ENCODE data around the gene MAPKBP1. TPM values are rescaled to one million over a fixed set of nuclear protein-coding genes. Genes with fewer than 3 reads are reported as not detected.

Gene MAPKBP1
- total and polyA plus RNA-seq, 7 experiments from 2014 or later = 3.0 to 44.7 (median 37.2) TPM

GRCh38 chr15:41773332-41773728 lies 954 bp upstream of the MAPKBP1 start:
- Mint-ChIP-seq H3K27me3 (no peaks in the 10 kb centered on the region), H3K9me3 (peaks cover 0 to 5% (median 0%) of the 10 kb centered on the region in 11 donors), H3K36me3 (no peaks in the 10 kb centered on the region), H3K4me3 (peak overlapping the region; percentile 32 to 97 (median 95)), H3K27ac (peak overlapping the region; percentile 88 to 97 (median 94)), H3K4me1 (peaks cover 33 to 57% (median 51%) of the 10 kb centered on the region in 7 donors)
- H3K4me3 ChIP-seq (ENCODE audit: low read length) = no peak overlapping the region
- intact Hi-C loops (cut with micrococcal nuclease) = loop anchor here (5.0 to 10.0 kb wide), 4 partner anchors 81 to 869 kb away; no protein-coding TSS in a partner anchor
- peaks cover 0 to 5% (median 0%) of the 10 kb centered on the region in 3 experiments for H3K36me3 ChIP-seq (ENCODE audit: control insufficient read depth in 2 of 3, insufficient read depth in 3 of 3, low read length in 3 of 3)
- ATAC-seq (no peak), DNase-seq (no peak)
- H3K27ac ChIP-seq (ENCODE audit: low read depth, low read length) = peak overlapping the region; percentile 73
- CTCF ChIA-PET = interaction anchor here (0.6 to 8.9 kb wide), 30 partner anchors 10 to 869 kb away, joined by 3 to 180 read pairs (median 5); partner anchors contain the start of genes EHD4 and SPTBN5
- H3K4me1 ChIP-seq (ENCODE audit: control insufficient read depth in 2 of 2, insufficient read depth in 2 of 2, low read length in 2 of 2) = peaks cover 33 to 36% of the 10 kb centered on the region in 2 donors
- H3K27me3 ChIP-seq (ENCODE audit: control insufficient read depth in 2 of 2, insufficient read depth in 2 of 2, low read length in 2 of 2) = no peaks in the 10 kb centered on the region
- POLR2A ChIA-PET = interaction anchor here (0.5 to 4.1 kb wide), 21 partner anchors 10 to 1017 kb away, joined by 3 to 41 read pairs (median 5); partner anchors contain the start of genes EHD4, GANC, JMJD7 and MGA
- H3K9me3 ChIP-seq (ENCODE audit: control insufficient read depth in 2 of 3, low read length in 3 of 3) = no peaks in the 10 kb centered on the region

DNA sequence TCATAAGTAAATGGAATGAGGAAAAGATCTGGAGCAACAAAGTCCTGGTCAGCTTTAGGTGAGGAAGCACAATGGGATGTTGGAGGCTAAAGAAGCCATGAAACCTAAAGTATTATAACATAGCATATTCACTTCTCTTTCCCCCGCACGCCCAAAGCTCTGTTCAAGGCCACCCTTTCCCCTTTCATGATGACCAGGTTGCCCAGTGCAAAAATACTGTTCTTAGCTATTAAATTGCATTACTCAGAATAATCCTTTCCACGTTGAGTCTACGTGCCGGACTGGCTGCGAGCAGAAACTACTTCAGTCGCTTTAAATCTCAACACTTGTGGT lies 589 bp upstream of the MAPKBP1 start:
- CTCF ChIA-PET = interaction anchor here (0.6 to 8.9 kb wide), 29 partner anchors 10 to 1455 kb away, joined by 3 to 180 read pairs (median 5); partner anchors contain the start of genes EHD4 and SPTBN5
- H3K4me1 Mint-ChIP-seq = peaks cover 33 to 60% (median 55%) of the 10 kb centered on the region in 7 donors
- POLR2A ChIA-PET = interaction anchor here (0.6 to 4.1 kb wide), 23 partner anchors 10 to 1017 kb away, joined by 3 to 41 read pairs (median 5); partner anchors contain the start of genes EHD4, GANC, JMJD7 and MGA
- H3K36me3 ChIP-seq (ENCODE audit: control insufficient read depth in 2 of 3, insufficient read depth in 3 of 3, low read length in 3 of 3) = peaks cover 0 to 5% (median 0%) of the 10 kb centered on the region in 3 experiments
- no peaks in the 10 kb centered on the region for H3K27me3 Mint-ChIP-seq
- peak overlapping the region; percentile 73 for H3K27ac ChIP-seq (ENCODE audit: low read depth, low read length)
- no peaks in the 10 kb centered on the region for H3K36me3 Mint-ChIP-seq
- H3K27ac Mint-ChIP-seq = peak overlapping the region; percentile 88 to 97 (median 94)
- H3K4me3 Mint-ChIP-seq = peak overlapping the region; percentile 86 to 97 (median 95)
- DNase-seq = no peak
- H3K4me1 ChIP-seq (ENCODE audit: control insufficient read depth in 2 of 2, insufficient read depth in 2 of 2, low read length in 2 of 2) = peaks cover 36% of the 10 kb centered on the region in 2 donors
- peak overlapping the region; percentile 93 for H3K4me3 ChIP-seq (ENCODE audit: low read length)
- no peaks in the 10 kb centered on the region for H3K9me3 ChIP-seq (ENCODE audit: control insufficient read depth in 2 of 3, low read length in 3 of 3)
- no peak for ATAC-seq
- H3K9me3 Mint-ChIP-seq = peaks cover 0 to 5% (median 0%) of the 10 kb centered on the region in 11 donors
- intact Hi-C loops (cut with micrococcal nuclease) = loop anchor here (1.0 to 10.0 kb wide), 24 partner anchors 17 to 966 kb away; partner anchors contain the start of genes JMJD7 (in 2 of the 2), RPAP1 (in 2 of the 2), CHAC1 (in 1 of the 2) and DNAJC17 (in 1 of the 2)
- H3K27me3 ChIP-seq (ENCODE audit: control insufficient read depth in 2 of 2, insufficient read depth in 2 of 2, low read length in 2 of 2) = no peaks in the 10 kb centered on the region

DNA sequence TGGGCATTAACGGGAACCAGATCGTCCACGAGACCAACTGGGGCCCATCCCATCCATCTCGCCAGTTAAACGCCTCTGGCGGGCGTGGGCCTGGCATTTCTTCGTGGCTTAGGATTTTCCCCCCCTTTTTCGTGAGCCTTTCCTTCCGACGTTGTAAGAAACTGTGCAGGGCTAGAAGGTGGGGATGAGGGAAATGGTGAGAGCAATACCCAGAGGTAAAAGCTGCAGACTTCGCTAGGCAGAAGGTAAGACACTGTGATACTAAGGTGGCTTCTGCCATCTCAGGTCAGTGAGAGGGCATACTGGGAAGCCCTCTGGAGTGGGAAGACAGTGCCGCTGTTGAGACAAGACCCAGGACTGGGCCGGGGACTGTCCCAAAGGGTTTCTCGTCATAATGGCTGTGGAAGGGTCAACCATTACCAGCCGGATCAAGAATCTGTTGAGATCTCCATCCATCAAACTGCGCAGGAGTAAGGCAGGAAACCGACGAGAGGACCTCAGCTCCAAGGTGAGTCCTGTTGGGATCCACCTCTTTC lies 666 bp downstream of the MAPKBP1 start:
- no peak for ATAC-seq
- Mint-ChIP-seq H3K27ac (peak overlapping the region; percentile 87 to 97 (median 93)), H3K27me3 (no peaks in the 10 kb centered on the region), H3K4me3 (peak overlapping the region; percentile 86 to 97 (median 95)), H3K4me1 (peaks cover 40 to 71% (median 66%) of the 10 kb centered on the region in 7 donors), H3K9me3 (peaks cover 0 to 5% (median 0%) of the 10 kb centered on the region in 11 donors), H3K36me3 (peaks cover 0 to 6% (median 0%) of the 10 kb centered on the region in 5 donors)
- no peaks in the 10 kb centered on the region for H3K27me3 ChIP-seq (ENCODE audit: control insufficient read depth in 2 of 2, insufficient read depth in 2 of 2, low read length in 2 of 2)
- H3K36me3 ChIP-seq (ENCODE audit: control insufficient read depth in 2 of 3, insufficient read depth in 3 of 3, low read length in 3 of 3) = peaks cover 0 to 5% (median 0%) of the 10 kb centered on the region in 3 experiments
- peaks cover 36 to 37% of the 10 kb centered on the region in 2 donors for H3K4me1 ChIP-seq (ENCODE audit: control insufficient read depth in 2 of 2, insufficient read depth in 2 of 2, low read length in 2 of 2)
- CTCF ChIA-PET = interaction anchor here (1.1 to 8.9 kb wide), 17 partner anchors 9 to 871 kb away, joined by 3 to 180 read pairs (median 6); partner anchors contain the start of genes EHD4 and SPTBN5
- POLR2A ChIA-PET = interaction anchor here (1.0 to 4.1 kb wide), 16 partner anchors 9 to 162 kb away, joined by 3 to 41 read pairs (median 6); partner anchors contain the start of gene JMJD7
- no peaks in the 10 kb centered on the region for H3K9me3 ChIP-seq (ENCODE audit: control insufficient read depth in 2 of 3, low read length in 3 of 3)
- peak overlapping the region; percentile 93 for H3K4me3 ChIP-seq (ENCODE audit: low read length)
- intact Hi-C loops (cut with micrococcal nuclease) = loop anchor here (1.0 to 10.0 kb wide), 24 partner anchors 16 to 968 kb away; partner anchors contain the start of genes JMJD7 (in 2 of the 2), RPAP1 (in 2 of the 2), CHAC1 (in 1 of the 2) and DNAJC17 (in 1 of the 2)
- DNase-seq = no peak
- peak overlapping the region; percentile 73 for H3K27ac ChIP-seq (ENCODE audit: low read depth, low read length)

DNA sequence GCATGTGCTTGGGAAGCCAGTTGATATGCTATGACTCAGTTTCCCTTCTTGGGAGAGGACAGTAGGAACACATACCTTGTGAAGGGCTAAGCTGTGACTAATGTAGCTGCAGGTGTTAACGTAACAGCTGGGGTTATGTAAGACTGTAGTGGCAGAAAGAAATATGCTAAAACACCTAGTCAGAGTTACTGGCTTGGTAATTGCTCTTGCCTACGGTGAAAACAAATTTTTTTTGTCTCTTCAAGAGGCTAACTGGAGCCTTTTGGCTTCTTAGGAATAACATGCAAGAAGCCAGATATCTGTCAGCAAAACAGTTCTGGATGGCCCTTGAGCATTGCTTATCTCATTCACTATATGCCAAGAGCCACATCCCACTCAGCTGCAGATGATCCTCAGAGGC lies 1.4 kb downstream of the MAPKBP1 start:
- H3K27me3 Mint-ChIP-seq = no peaks in the 10 kb centered on the region
- peaks cover 0 to 8% (median 0%) of the 10 kb centered on the region in 5 donors for H3K36me3 Mint-ChIP-seq
- no peak for ATAC-seq
- peaks cover 36 to 41% of the 10 kb centered on the region in 2 donors for H3K4me1 ChIP-seq (ENCODE audit: control insufficient read depth in 2 of 2, insufficient read depth in 2 of 2, low read length in 2 of 2)
- peaks cover 0 to 5% (median 0%) of the 10 kb centered on the region in 3 experiments for H3K36me3 ChIP-seq (ENCODE audit: control insufficient read depth in 2 of 3, insufficient read depth in 3 of 3, low read length in 3 of 3)
- H3K27me3 ChIP-seq (ENCODE audit: control insufficient read depth in 2 of 2, insufficient read depth in 2 of 2, low read length in 2 of 2) = no peaks in the 10 kb centered on the region
- peak overlapping the region; percentile 86 to 97 (median 95) for H3K4me3 Mint-ChIP-seq
- H3K27ac ChIP-seq (ENCODE audit: low read depth, low read length) = no peak overlapping the region
- intact Hi-C loops (cut with micrococcal nuclease) = loop anchor here (2.0 to 10.0 kb wide), 2 partner anchors 15 to 871 kb away; no protein-coding TSS in a partner anchor
- H3K9me3 ChIP-seq (ENCODE audit: control insufficient read depth in 2 of 3, low read length in 3 of 3) = no peaks in the 10 kb centered on the region
- ChIA-PET POLR2A (interaction anchor here (1.2 to 4.1 kb wide), 4 partner anchors 26 to 127 kb away, joined by 3 to 41 read pairs (median 4); no protein-coding TSS in a partner anchor), CTCF (interaction anchor here (4.3 to 8.9 kb wide), 3 partner anchors 36 to 127 kb away, joined by 25 to 180 read pairs (median 90); partner anchors contain the start of gene SPTBN5)
- no peak for DNase-seq
- H3K27ac Mint-ChIP-seq = peak overlapping the region in 5 of 9 donors; percentile 25 to 94 (median 92)
- H3K4me3 ChIP-seq (ENCODE audit: low read length) = peak overlapping the region; percentile 93
- peaks cover 43 to 78% (median 73%) of the 10 kb centered on the region in 7 donors for H3K4me1 Mint-ChIP-seq
- peaks cover 0 to 5% (median 0%) of the 10 kb centered on the region in 11 donors for H3K9me3 Mint-ChIP-seq

GRCh38 chr15:41777421-41777973 lies 3.2 kb downstream of the MAPKBP1 start:
- intact Hi-C loops (cut with micrococcal nuclease) = loop anchor here in 1 of 2 donors (2.0 to 10.0 kb wide), 2 partner anchors 13 to 873 kb away; no protein-coding TSS in a partner anchor
- peaks cover 0 to 12% (median under 1%) of the 10 kb centered on the region in 5 donors for H3K36me3 Mint-ChIP-seq
- CTCF ChIA-PET = interaction anchor here (0.7 to 8.9 kb wide), 5 partner anchors 26 to 127 kb away, joined by 3 to 180 read pairs (median 5); no protein-coding TSS in a partner anchor
- peak overlapping the region in 1 of 9 donors; percentile 23 for H3K27ac Mint-ChIP-seq
- peak overlapping the region in 4 of 10 donors; percentile 25 to 96 (median 67) for H3K4me3 Mint-ChIP-seq
- Histone ChIP-seq H3K4me3 (ENCODE audit: low read length) (no peak overlapping the region), H3K27ac (ENCODE audit: low read depth, low read length) (no peak overlapping the region), H3K27me3 (ENCODE audit: control insufficient read depth in 2 of 2, insufficient read depth in 2 of 2, low read length in 2 of 2) (no peaks in the 10 kb centered on the region), H3K4me1 (ENCODE audit: control insufficient read depth in 2 of 2, insufficient read depth in 2 of 2, low read length in 2 of 2) (peaks cover 36 to 41% of the 10 kb centered on the region in 2 donors), H3K9me3 (ENCODE audit: control insufficient read depth in 2 of 3, low read length in 3 of 3) (no peaks in the 10 kb centered on the region), H3K36me3 (ENCODE audit: control insufficient read depth in 2 of 3, insufficient read depth in 3 of 3, low read length in 3 of 3) (no peaks in the 10 kb centered on the region)
- H3K4me1 Mint-ChIP-seq = peaks cover 47 to 89% (median 83%) of the 10 kb centered on the region in 7 donors
- POLR2A ChIA-PET = interaction anchor here (0.6 to 1.5 kb wide), 3 partner anchors 10 to 156 kb away, joined by 4 read pairs; no protein-coding TSS in a partner anchor
- peaks cover 0 to 5% (median 0%) of the 10 kb centered on the region in 11 donors for H3K9me3 Mint-ChIP-seq
- no peak for ATAC-seq
- H3K27me3 Mint-ChIP-seq = no peaks in the 10 kb centered on the region
- DNase-seq = no peak

Measured in naive thymus-derived CD4-positive, alpha-beta T cell (primary cell).